Mesendoderm (in vitro differentiated cells): ENCODE measurements around the gene TOPAZ1.

Experiments
- DNase-seq: peaks from one replicate; pipeline ENCODE4 v3.0.0; 2013
- H2AK5ac ChIP-seq: 2 replicates; pipeline ENCODE4 v1.6.1; 2013; ENCODE audit warnings: low read length, inconsistent platforms
- H2BK120ac ChIP-seq: 2 replicates; pipeline ENCODE4 v1.6.1; 2013; ENCODE audit warnings: low read depth, mild to moderate bottlenecking, low read length, moderate library complexity, mixed read lengths
- H2BK15ac ChIP-seq: replicated peaks from 2 replicates; pipeline ENCODE4 v1.6.1; 2013; ENCODE audit warnings: low read depth, mild to moderate bottlenecking, moderate library complexity
- H2BK5ac ChIP-seq: 2 replicates; pipeline ENCODE4 v1.6.1; 2013; ENCODE audit warnings: low read length, inconsistent platforms
- H3K18ac ChIP-seq: 2 replicates; pipeline ENCODE4 v1.6.1; 2013; ENCODE audit warnings: mild to moderate bottlenecking, low read length, mixed read lengths
- H3K23ac ChIP-seq: one replicate; pipeline ENCODE4 v1.6.1; 2013; ENCODE audit warnings: low read length
- H3K27ac ChIP-seq: 2 replicates; pipeline ENCODE4 v1.5.1; 2013; ENCODE audit warnings: low read depth, mild to moderate bottlenecking, inconsistent platforms, low read length, moderate library complexity
- H3K27me3 ChIP-seq: 2 replicates; pipeline ENCODE4 v1.6.1; 2013; ENCODE audit warnings: low read length, control low read depth, mild to moderate bottlenecking, inconsistent platforms; ENCODE audit not compliant: insufficient read depth, poor library complexity
- H3K36me3 ChIP-seq: 2 replicates; pipeline ENCODE4 v1.6.1; 2013; ENCODE audit warnings: low read length, inconsistent platforms; ENCODE audit not compliant: control insufficient read depth, insufficient read depth
- H3K4ac ChIP-seq: one replicate; pipeline ENCODE4 v1.6.1; 2013; ENCODE audit warnings: low read depth, mild to moderate bottlenecking, low read length, moderate library complexity
- H3K4me1 ChIP-seq: 2 replicates; pipeline ENCODE4 v1.6.1; 2013; ENCODE audit warnings: low read depth, low read length, inconsistent platforms; ENCODE audit not compliant: control insufficient read depth
- H3K4me2 ChIP-seq: 2 replicates; pipeline ENCODE4 v1.6.1; 2013; ENCODE audit warnings: low read length
- H3K4me3 ChIP-seq: 2 replicates; pipeline ENCODE4 v1.5.1; 2013; ENCODE audit warnings: mild to moderate bottlenecking, low read length
- H3K56ac ChIP-seq: one replicate; pipeline ENCODE4 v1.6.1; 2013; ENCODE audit warnings: low read length
- H3K79me1 ChIP-seq: 2 replicates; pipeline ENCODE4 v1.6.1; 2013; ENCODE audit warnings: low read length, inconsistent platforms
- H3K79me2 ChIP-seq: 2 replicates; pipeline ENCODE4 v1.6.1; 2013; ENCODE audit warnings: mild to moderate bottlenecking, low read length; ENCODE audit not compliant: control insufficient read depth, insufficient read depth
- H3K9ac ChIP-seq: 2 replicates; pipeline ENCODE4 v1.6.1; 2013; ENCODE audit warnings: low read length, inconsistent platforms
- H4K5ac ChIP-seq: one replicate; pipeline ENCODE4 v1.6.1; 2013; ENCODE audit warnings: low read length
- H4K8ac ChIP-seq: one replicate; pipeline ENCODE4 v1.6.1; 2013; ENCODE audit warnings: low read depth, mild to moderate bottlenecking, control low read depth, low read length, moderate library complexity
- WGBS: extraction: QIAGEN DNeasy Blood & Tissue Kit; methylation state at CpG from one replicate; pipeline ENCODE4 v1.1.7; 2013; ENCODE audit warnings: low lambda C conversion rate, missing lambda C conversion rate; ENCODE audit not compliant: insufficient coverage; ENCODE audit errors: extremely low coverage; 5-methylcytosine and 5-hydroxymethylcytosine counted together

The TOPAZ1 gene

DNA sequence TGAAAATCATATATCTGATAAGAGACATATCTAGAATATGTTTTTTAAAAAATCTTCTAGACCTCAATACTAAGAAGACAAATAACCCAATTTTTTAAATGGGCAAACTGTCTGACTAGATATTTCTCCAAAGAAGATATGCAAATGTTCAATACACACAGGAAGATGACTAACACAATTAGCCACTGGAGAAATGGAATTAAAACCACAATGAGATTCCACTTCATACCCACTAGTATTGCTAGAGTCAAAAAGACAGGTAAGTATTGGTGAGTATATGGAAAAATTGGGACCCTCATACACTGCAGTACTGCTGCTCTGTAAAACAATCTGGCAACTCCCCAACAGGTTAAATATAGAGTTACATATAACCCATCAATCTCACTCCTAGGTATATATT is 33.1 kb upstream of the TOPAZ1 start:
- Histone ChIP-seq H3K4ac (no peak overlapping the region), H3K36me3 (no peaks in the 10 kb centered on the region), H3K27ac (no peak overlapping the region), H3K4me3 (no peak overlapping the region), H2BK120ac (no peak overlapping the region), H3K79me1 (no peaks in the 10 kb centered on the region), H3K56ac (no peak overlapping the region), H3K9ac (no peak overlapping the region), H3K79me2 (no peaks in the 10 kb centered on the region), H3K23ac (no peak overlapping the region), H2BK15ac (no peak overlapping the region), H3K4me1 (no peaks in the 10 kb centered on the region), H2AK5ac (no peak overlapping the region), H3K27me3 (no peaks in the 10 kb centered on the region), H2BK5ac (no peak overlapping the region), H3K18ac (no peak overlapping the region), H4K5ac (no peak overlapping the region), H4K8ac (no peak overlapping the region), H3K4me2 (no peak overlapping the region)
- DNase-seq = no peak

DNA sequence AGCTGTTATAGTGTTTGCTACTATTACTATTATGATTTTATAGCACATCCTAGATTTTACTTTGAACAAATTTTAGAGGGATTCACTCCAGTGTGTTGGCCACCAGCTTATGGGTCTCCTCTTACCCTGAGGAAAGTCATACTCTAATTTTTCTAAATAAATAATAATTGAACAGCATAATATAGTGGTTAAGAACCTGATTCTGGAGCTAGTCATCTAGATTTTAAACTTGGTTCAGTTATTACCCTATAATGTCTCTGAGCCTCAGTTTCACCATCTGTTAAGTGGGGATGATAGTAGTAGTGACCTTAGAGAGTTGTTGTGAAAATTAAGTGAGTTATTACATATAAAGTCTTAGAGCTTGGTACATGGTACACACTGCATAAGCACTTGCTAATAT is 30.7 kb upstream of the TOPAZ1 start:
- Histone ChIP-seq H4K5ac (no peak overlapping the region), H2BK15ac (no peak overlapping the region), H3K18ac (no peak overlapping the region), H2BK5ac (no peak overlapping the region), H3K4me2 (no peak overlapping the region), H3K4me3 (no peak overlapping the region), H3K4me1 (no peaks in the 10 kb centered on the region), H3K4ac (no peak overlapping the region), H3K27ac (no peak overlapping the region), H3K36me3 (no peaks in the 10 kb centered on the region), H3K79me1 (no peaks in the 10 kb centered on the region), H3K23ac (no peak overlapping the region), H4K8ac (no peak overlapping the region), H2AK5ac (no peak overlapping the region), H3K79me2 (no peaks in the 10 kb centered on the region), H3K9ac (no peak overlapping the region), H3K56ac (no peak overlapping the region), H3K27me3 (no peaks in the 10 kb centered on the region), H2BK120ac (no peak overlapping the region)
- no peak for DNase-seq

DNA sequence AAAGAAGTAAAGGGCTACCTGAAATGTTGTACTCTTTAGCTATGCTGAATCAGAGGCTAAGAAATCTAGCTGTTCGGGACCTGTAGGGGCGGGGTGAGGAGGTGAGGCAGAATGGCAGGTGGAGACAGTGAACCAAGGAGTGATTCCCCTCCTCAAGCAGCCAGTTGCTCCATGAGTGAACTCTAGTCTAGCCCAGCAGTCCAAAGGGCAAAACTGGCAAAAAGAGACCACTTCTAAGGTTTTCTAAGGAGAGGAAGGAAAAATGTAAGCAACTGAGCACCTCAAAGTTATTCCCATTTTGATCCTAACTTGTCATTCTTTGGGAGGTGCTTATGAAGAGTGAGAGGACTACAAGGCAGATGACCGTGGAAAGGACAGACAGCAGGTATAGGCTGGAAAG is 19.3 kb upstream of the TOPAZ1 start:
- no peak overlapping the region for H2BK15ac ChIP-seq
- no peak overlapping the region for H2AK5ac ChIP-seq
- no peak overlapping the region for H4K5ac ChIP-seq
- no CpG with 5 or more reads among the region's 3 CpGs for WGBS
- no peak overlapping the region for H3K9ac ChIP-seq
- H3K36me3 ChIP-seq = no peaks in the 10 kb centered on the region
- no peak overlapping the region for H3K23ac ChIP-seq
- no peak overlapping the region for H3K4me2 ChIP-seq
- H3K79me1 ChIP-seq = no peaks in the 10 kb centered on the region
- no peaks in the 10 kb centered on the region for H3K27me3 ChIP-seq
- H3K79me2 ChIP-seq = no peaks in the 10 kb centered on the region
- H3K56ac ChIP-seq = no peak overlapping the region
- H3K4ac ChIP-seq = no peak overlapping the region
- DNase-seq = no peak
- H2BK120ac ChIP-seq = no peak overlapping the region
- H3K4me1 ChIP-seq = no peaks in the 10 kb centered on the region
- H3K4me3 ChIP-seq = no peak overlapping the region
- no peak overlapping the region for H2BK5ac ChIP-seq
- H3K18ac ChIP-seq = no peak overlapping the region
- no peak overlapping the region for H3K27ac ChIP-seq
- no peak overlapping the region for H4K8ac ChIP-seq

DNA sequence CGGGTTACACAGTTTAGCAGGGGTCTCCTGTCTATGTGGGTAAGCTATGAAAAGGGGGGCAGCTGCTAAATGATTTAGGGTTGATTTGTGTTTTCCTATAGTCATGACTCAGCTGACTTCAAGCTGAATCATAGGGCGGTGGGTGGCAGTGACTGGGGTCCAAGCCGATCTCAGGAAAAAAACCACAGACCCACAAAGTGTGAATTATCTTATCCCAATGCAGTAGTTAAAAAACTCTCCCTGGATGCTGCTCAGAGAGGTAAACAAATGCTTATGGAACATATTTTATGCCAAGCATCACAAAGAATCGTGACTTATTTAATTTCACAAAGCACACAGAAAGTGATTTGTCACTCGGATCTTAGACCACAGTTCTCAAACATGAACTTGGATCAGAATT is 18.4 kb upstream of the TOPAZ1 start:
- no peak overlapping the region for H3K4me3 ChIP-seq
- H2BK15ac ChIP-seq = no peak overlapping the region
- H3K4me2 ChIP-seq = no peak overlapping the region
- no peak overlapping the region for H3K9ac ChIP-seq
- H4K8ac ChIP-seq = no peak overlapping the region
- DNase-seq = no peak
- no peak overlapping the region for H3K23ac ChIP-seq
- H3K18ac ChIP-seq = no peak overlapping the region
- no peaks in the 10 kb centered on the region for H3K36me3 ChIP-seq
- no peaks in the 10 kb centered on the region for H3K27me3 ChIP-seq
- no CpG with 5 or more reads among the region's 5 CpGs for WGBS
- no peak overlapping the region for H2AK5ac ChIP-seq
- no peak overlapping the region for H2BK120ac ChIP-seq
- no peak overlapping the region for H3K27ac ChIP-seq
- H3K79me2 ChIP-seq = no peaks in the 10 kb centered on the region
- H3K56ac ChIP-seq = no peak overlapping the region
- H3K79me1 ChIP-seq = no peaks in the 10 kb centered on the region
- no peak overlapping the region for H2BK5ac ChIP-seq
- H3K4ac ChIP-seq = no peak overlapping the region
- no peaks in the 10 kb centered on the region for H3K4me1 ChIP-seq
- no peak overlapping the region for H4K5ac ChIP-seq

DNA sequence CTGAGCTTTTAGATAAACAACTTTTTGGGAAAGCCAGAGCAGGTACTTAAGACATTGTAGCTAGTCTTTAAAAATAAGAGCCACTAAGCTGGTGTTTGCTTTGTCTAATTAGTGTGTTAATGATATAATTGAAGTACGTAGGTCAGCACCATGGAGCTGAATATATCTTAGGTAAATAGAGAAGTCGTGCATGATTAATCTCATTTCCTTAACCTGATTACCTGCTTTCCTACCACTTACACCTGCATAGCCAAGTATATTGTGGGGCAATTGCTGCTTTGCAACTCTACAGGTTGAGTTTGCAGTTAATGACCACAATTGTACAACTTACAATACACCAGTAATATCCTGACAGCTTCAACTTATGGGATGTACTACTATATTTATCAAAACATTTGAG is 17.6 kb upstream of the TOPAZ1 start:
- H3K9ac ChIP-seq = no peak overlapping the region
- H2BK120ac ChIP-seq = no peak overlapping the region
- no peak overlapping the region for H3K4me2 ChIP-seq
- H3K4me1 ChIP-seq = no peaks in the 10 kb centered on the region
- DNase-seq = no peak
- no peak overlapping the region for H3K56ac ChIP-seq
- no peaks in the 10 kb centered on the region for H3K27me3 ChIP-seq
- no peak overlapping the region for H4K8ac ChIP-seq
- no peaks in the 10 kb centered on the region for H3K79me1 ChIP-seq
- no peak overlapping the region for H3K4me3 ChIP-seq
- H2BK5ac ChIP-seq = no peak overlapping the region
- no peak overlapping the region for H3K23ac ChIP-seq
- no peak overlapping the region for H3K18ac ChIP-seq
- no peak overlapping the region for H2BK15ac ChIP-seq
- H3K36me3 ChIP-seq = no peaks in the 10 kb centered on the region
- H3K79me2 ChIP-seq = no peaks in the 10 kb centered on the region
- no CpG with 5 or more reads among the region's 2 CpGs for WGBS
- no peak overlapping the region for H2AK5ac ChIP-seq
- no peak overlapping the region for H3K4ac ChIP-seq
- H3K27ac ChIP-seq = no peak overlapping the region
- H4K5ac ChIP-seq = no peak overlapping the region

DNA sequence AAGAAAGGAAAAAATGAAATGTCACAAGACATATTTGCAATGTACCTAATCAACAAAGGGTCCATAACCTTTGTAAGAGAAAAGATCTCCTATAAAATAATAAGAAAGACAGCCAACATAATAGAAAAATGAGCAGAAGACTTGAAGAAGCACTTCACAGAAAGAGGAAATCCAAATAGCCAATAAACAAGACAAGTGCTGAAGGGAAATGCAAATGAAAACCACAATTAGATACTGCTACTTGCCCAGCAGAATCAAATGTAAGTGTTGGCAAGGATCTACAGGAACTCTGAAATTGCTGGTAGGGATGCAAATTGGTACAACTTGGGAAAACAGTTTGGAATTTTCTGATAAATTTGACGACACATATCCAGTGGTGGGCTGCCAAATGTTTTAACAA is 15.1 kb upstream of the TOPAZ1 start:
- Histone ChIP-seq H3K79me2 (no peaks in the 10 kb centered on the region), H3K23ac (no peak overlapping the region), H3K79me1 (no peaks in the 10 kb centered on the region), H2BK15ac (no peak overlapping the region), H3K4me3 (no peak overlapping the region), H3K36me3 (no peaks in the 10 kb centered on the region), H3K27me3 (no peaks in the 10 kb centered on the region), H2AK5ac (no peak overlapping the region), H3K27ac (no peak overlapping the region), H3K4me1 (no peaks in the 10 kb centered on the region), H2BK5ac (no peak overlapping the region), H3K18ac (no peak overlapping the region), H3K56ac (no peak overlapping the region), H3K4ac (no peak overlapping the region), H3K9ac (no peak overlapping the region), H4K5ac (no peak overlapping the region), H4K8ac (no peak overlapping the region), H2BK120ac (no peak overlapping the region), H3K4me2 (no peak overlapping the region)
- WGBS = no CpG with 5 or more reads among the region's 1 CpG
- DNase-seq = no peak
